HEK293 (cell line): ENCODE measurements around the gene TRAPPC3L.

ENCODE experiments used
- CTCF ChIA-PET: fragments of 350-600 bp; formaldehyde crosslinking; extraction: SDS; loops from one replicate; lab custom pipeline; 2021; ENCODE audit warnings: antibody characterized with exemption; lab: Yijun Ruan, JAX
- POLR2A ChIA-PET: fragments of 300-600 bp; formaldehyde crosslinking; extraction: SDS; loops from one replicate; lab custom pipeline; 2020; ENCODE audit warnings: antibody characterized with exemption, inconsistent platforms; lab: Yijun Ruan, JAX
- H3K27ac ChIP-seq: fragments of 200-500 bp; sonication (Bioruptor generic); 2 replicates; pipeline ENCODE4 v1.5.1; 2014; ENCODE audit warnings: low read depth, low read length, control low read depth, inconsistent platforms; ENCODE audit errors: extremely low read depth
- H3K36me3 ChIP-seq, 2 experiments: fragments of 200-500 bp in 1 of 2; sonication (Bioruptor generic) in 1 of 2; 1 replicate in 1 of 2; 2 replicates in 1 of 2; pipeline ENCODE4 v1.5.1; 2014 to 2017; ENCODE audit warnings: inconsistent platforms in 2 of 2, low read length in 2 of 2; ENCODE audit not compliant: control insufficient read depth in 2 of 2, insufficient read depth in 1 of 2
- H3K4me1 ChIP-seq: fragments of 200-500 bp; sonication (Bioruptor generic); 2 replicates; pipeline ENCODE4 v1.5.1; 2014; ENCODE audit warnings: mild to moderate bottlenecking, low read length, inconsistent platforms; ENCODE audit not compliant: control insufficient read depth, insufficient read depth
- H3K4me3 ChIP-seq: 2 replicates; pipeline ENCODE4 v1.5.1; 2011; ENCODE audit warnings: low read depth, mild to moderate bottlenecking, control low read depth, low read length, moderate library complexity
- H3K9me3 ChIP-seq: fragments of 200-500 bp; sonication (Bioruptor generic); 2 replicates; pipeline ENCODE4 v1.5.1; 2014; ENCODE audit warnings: low read depth, low read length, inconsistent platforms; ENCODE audit not compliant: control insufficient read depth, insufficient read depth
- EGR2 ChIP-seq: fragments of 450-650 bp; formaldehyde crosslinking; IDR thresholded peaks from 2 replicates; pipeline ENCODE4 v1.5.1; 2016; ENCODE audit warnings: low read depth, missing biosample characterization, missing genetic modification characterization
- HIC1 ChIP-seq: fragments of 450-650 bp; formaldehyde crosslinking; IDR thresholded peaks from 2 replicates; pipeline ENCODE4 v1.5.1; 2016; ENCODE audit warnings: missing biosample characterization, missing genetic modification characterization
- HOXA7 ChIP-seq: sonication (generic); formaldehyde crosslinking; IDR thresholded peaks from 2 replicates; pipeline ENCODE4 v1.8.1; 2022; ENCODE audit warnings: missing genetic modification reagents, borderline replicate concordance
- IKZF3 ChIP-seq: fragments of 450-650 bp; IDR thresholded peaks from 2 replicates; pipeline ENCODE4 v1.5.0; 2018; ENCODE audit warnings: missing biosample characterization, mild to moderate bottlenecking, missing genetic modification characterization, moderate library complexity
- MYNN ChIP-seq: fragments of 450-650 bp; formaldehyde crosslinking; IDR thresholded peaks from 2 replicates; pipeline ENCODE4 v1.5.1; 2016; ENCODE audit warnings: missing biosample characterization, missing genetic modification characterization, borderline replicate concordance
- SALL2 ChIP-seq: fragments of 450-650 bp; formaldehyde crosslinking; IDR thresholded peaks from 2 replicates; pipeline ENCODE4 v1.5.0; 2017; ENCODE audit warnings: missing biosample characterization, mild to moderate bottlenecking, missing genetic modification characterization, borderline replicate concordance
- WT1 ChIP-seq: fragments of 450-650 bp; formaldehyde crosslinking; IDR thresholded peaks from 2 replicates; pipeline ENCODE4 v1.5.1; 2016; ENCODE audit warnings: missing biosample characterization, missing genetic modification characterization
- ZFHX2 ChIP-seq: fragments of 450-650 bp; formaldehyde crosslinking; conservative IDR thresholded peaks from 2 replicates; pipeline ENCODE4 v1.5.1; 2016; ENCODE audit warnings: missing biosample characterization, missing genetic modification characterization
- ZNF133 ChIP-seq: fragments of 450-650 bp; formaldehyde crosslinking; IDR thresholded peaks from 2 replicates; pipeline ENCODE4 v1.5.1; 2016; ENCODE audit warnings: missing biosample characterization, missing genetic modification characterization
- ZNF138 ChIP-seq: fragments of 450-650 bp; formaldehyde crosslinking; IDR thresholded peaks from 2 replicates; pipeline ENCODE4 v1.5.1; 2016; ENCODE audit warnings: missing biosample characterization, missing genetic modification characterization, borderline replicate concordance
- ZNF157 ChIP-seq: fragments of 450-650 bp; formaldehyde crosslinking; IDR thresholded peaks from 2 replicates; pipeline ENCODE4 v1.5.1; 2016; ENCODE audit warnings: missing biosample characterization, missing genetic modification characterization
- ZNF239 ChIP-seq: fragments of 450-650 bp; formaldehyde crosslinking; IDR thresholded peaks from 2 replicates; pipeline ENCODE4 v1.5.1; 2016; ENCODE audit warnings: missing biosample characterization, missing genetic modification characterization
- ZNF24 ChIP-seq: fragments of 450-650 bp; formaldehyde crosslinking; IDR thresholded peaks from 2 replicates; pipeline ENCODE4 v1.5.1; 2016; ENCODE audit warnings: missing biosample characterization, missing genetic modification characterization
- ZNF280C ChIP-seq: fragments of 450-650 bp; formaldehyde crosslinking; IDR thresholded peaks from 2 replicates; pipeline ENCODE4 v1.5.1; 2016; ENCODE audit warnings: missing biosample characterization, missing genetic modification characterization
- ZNF366 ChIP-seq: fragments of 450-650 bp; formaldehyde crosslinking; conservative IDR thresholded peaks from 2 replicates; pipeline ENCODE4 v1.5.1; 2016; ENCODE audit warnings: missing biosample characterization, missing genetic modification characterization
- ZNF530 ChIP-seq: fragments of 450-650 bp; formaldehyde crosslinking; IDR thresholded peaks from 2 replicates; pipeline ENCODE4 v1.5.1; 2016; ENCODE audit warnings: low read depth, missing biosample characterization, missing genetic modification characterization
- ZNF558 ChIP-seq: fragments of 450-650 bp; formaldehyde crosslinking; IDR thresholded peaks from 2 replicates; pipeline ENCODE4 v1.5.1; 2016; ENCODE audit warnings: missing biosample characterization, missing genetic modification characterization
- ZNF76 ChIP-seq: fragments of 450-650 bp; formaldehyde crosslinking; IDR thresholded peaks from 2 replicates; pipeline ENCODE4; 2016; ENCODE audit warnings: low read depth, missing biosample characterization, missing genetic modification characterization, borderline replicate concordance
- TF ChIP-seq, protein P1 (sequence below): fragments of 450-650 bp; formaldehyde crosslinking; IDR thresholded peaks from 2 replicates; pipeline ENCODE4 v1.5.1; 2016; ENCODE audit warnings: missing biosample characterization, missing genetic modification characterization
- TF ChIP-seq, protein P2 (sequence below): fragments of 450-650 bp; formaldehyde crosslinking; IDR thresholded peaks from 2 replicates; pipeline ENCODE4 v1.5.1; 2016; ENCODE audit warnings: missing biosample characterization, missing genetic modification characterization

Gene TRAPPC3L

GRCh38 chr6:116528133-116528532 is 17.4 kb downstream of the TRAPPC3L start:
- Histone ChIP-seq H3K27ac (no peak overlapping the region), H3K9me3 (no peaks in the 10 kb centered on the region), H3K4me3 (no peak overlapping the region), H3K36me3 (no peaks in the 10 kb centered on the region), H3K4me1 (peaks cover 41% of the 10 kb centered on the region)
- CTCF ChIA-PET = interaction anchor here (0.6 to 2.2 kb wide), 5 partner anchors 12 to 118 kb away, joined by 3 to 16 read pairs (median 5); partner anchors contain the start of gene CALHM5
- TF ChIP-seq IKZF3 (tag by site-specific recombination) (no peak), MYNN (no peak), WT1 (tag by site-specific recombination) (no peak), ZNF530 (tag by site-specific recombination) (no peak), EGR2 (tag by site-specific recombination) (no peak), ZNF239 (tag by site-specific recombination) (no peak)
- TF ChIP-seq, protein P1, sequence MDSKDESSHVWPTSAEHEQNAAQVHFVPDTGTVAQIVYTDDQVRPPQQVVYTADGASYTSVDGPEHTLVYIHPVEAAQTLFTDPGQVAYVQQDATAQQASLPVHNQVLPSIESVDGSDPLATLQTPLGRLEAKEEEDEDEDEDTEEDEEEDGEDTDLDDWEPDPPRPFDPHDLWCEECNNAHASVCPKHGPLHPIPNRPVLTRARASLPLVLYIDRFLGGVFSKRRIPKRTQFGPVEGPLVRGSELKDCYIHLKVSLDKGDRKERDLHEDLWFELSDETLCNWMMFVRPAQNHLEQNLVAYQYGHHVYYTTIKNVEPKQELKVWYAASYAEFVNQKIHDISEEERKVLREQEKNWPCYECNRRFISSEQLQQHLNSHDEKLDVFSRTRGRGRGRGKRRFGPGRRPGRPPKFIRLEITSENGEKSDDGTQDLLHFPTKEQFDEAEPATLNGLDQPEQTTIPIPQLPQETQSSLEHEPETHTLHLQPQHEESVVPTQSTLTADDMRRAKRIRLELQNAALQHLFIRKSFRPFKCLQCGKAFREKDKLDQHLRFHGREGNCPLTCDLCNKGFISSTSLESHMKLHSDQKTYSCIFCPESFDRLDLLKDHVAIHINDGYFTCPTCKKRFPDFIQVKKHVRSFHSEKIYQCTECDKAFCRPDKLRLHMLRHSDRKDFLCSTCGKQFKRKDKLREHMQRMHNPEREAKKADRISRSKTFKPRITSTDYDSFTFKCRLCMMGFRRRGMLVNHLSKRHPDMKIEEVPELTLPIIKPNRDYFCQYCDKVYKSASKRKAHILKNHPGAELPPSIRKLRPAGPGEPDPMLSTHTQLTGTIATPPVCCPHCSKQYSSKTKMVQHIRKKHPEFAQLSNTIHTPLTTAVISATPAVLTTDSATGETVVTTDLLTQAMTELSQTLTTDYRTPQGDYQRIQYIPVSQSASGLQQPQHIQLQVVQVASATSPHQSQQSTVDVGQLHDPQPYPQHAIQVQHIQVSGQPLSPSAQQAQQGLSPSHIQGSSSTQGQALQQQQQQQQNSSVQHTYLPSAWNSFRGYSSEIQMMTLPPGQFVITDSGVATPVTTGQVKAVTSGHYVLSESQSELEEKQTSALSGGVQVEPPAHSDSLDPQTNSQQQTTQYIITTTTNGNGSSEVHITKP (tag by site-specific recombination) = peak; percentile 60; the same call in 1 of the 2 replicates
- TF ChIP-seq, protein P2, sequence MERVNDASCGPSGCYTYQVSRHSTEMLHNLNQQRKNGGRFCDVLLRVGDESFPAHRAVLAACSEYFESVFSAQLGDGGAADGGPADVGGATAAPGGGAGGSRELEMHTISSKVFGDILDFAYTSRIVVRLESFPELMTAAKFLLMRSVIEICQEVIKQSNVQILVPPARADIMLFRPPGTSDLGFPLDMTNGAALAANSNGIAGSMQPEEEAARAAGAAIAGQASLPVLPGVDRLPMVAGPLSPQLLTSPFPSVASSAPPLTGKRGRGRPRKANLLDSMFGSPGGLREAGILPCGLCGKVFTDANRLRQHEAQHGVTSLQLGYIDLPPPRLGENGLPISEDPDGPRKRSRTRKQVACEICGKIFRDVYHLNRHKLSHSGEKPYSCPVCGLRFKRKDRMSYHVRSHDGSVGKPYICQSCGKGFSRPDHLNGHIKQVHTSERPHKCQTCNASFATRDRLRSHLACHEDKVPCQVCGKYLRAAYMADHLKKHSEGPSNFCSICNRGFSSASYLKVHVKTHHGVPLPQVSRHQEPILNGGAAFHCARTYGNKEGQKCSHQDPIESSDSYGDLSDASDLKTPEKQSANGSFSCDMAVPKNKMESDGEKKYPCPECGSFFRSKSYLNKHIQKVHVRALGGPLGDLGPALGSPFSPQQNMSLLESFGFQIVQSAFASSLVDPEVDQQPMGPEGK (tag by site-specific recombination) = no peak
- POLR2A ChIA-PET = no interaction called here

DNA sequence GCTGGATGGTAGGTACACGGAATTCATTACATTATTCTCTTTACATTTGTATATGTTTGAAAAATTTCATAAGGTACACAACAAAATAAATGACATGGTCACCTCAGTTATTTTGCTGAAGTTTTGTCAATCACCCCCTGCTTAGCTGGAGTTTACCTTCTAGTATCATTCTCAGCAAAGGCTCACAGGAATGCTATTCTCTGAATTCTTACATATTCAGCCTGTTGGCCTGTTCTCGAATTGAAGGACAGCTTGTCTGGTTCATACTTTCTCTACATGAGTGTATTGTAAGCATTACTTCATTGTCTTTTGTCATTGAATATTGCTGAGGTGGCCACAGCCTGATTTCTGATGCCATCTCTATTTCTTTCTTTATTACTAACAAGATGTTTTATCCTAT is 21.2 kb downstream of the TRAPPC3L start:
- TF ChIP-seq ZNF280C (tag by site-specific recombination) (no peak), ZNF24 (no peak), ZNF138 (no peak), HIC1 (tag by site-specific recombination) (no peak), ZNF366 (tag by site-specific recombination) (no peak), ZNF133 (tag by site-specific recombination) (no peak), ZNF157 (tag by site-specific recombination) (no peak), ZFHX2 (tag by site-specific recombination) (no peak), ZNF76 (tag by site-specific recombination) (no peak), HOXA7 (no peak), SALL2 (no peak), ZNF558 (no peak)
- TF ChIP-seq, all 188 proteins: peak for 0
- ChIA-PET CTCF (interaction anchor here (0.6 to 3.9 kb wide), 6 partner anchors 9 to 236 kb away, joined by 3 to 22 read pairs (median 6); partner anchors contain the start of gene CALHM5), POLR2A (no interaction called here)
- no peaks in the 10 kb centered on the region for H3K36me3 ChIP-seq
- H3K9me3 ChIP-seq = no peaks in the 10 kb centered on the region
- no peak overlapping the region for H3K27ac ChIP-seq
- H3K4me3 ChIP-seq = no peak overlapping the region
- H3K4me1 ChIP-seq = peaks cover 26% of the 10 kb centered on the region
